Karpas-422 (cell line): ENCODE results near the gene CMPK2. TPM values are rescaled to one million over a fixed set of nuclear protein-coding genes. Genes with fewer than 3 reads are reported as not detected.
"Not testable (repeated sequence)": the region's sequence is repeated elsewhere in the genome, so short reads cannot be mapped to it uniquely, and the experiment has no call there.

Experiments used
- DNase-seq: peaks from one replicate; pipeline ENCODE4 v3.0.0-alpha.2; 2015
- H2AFZ ChIP-seq: fragments of 200-600 bp; sonication (generic); 2 replicates; pipeline ENCODE4 v1.6.1; 2014; ENCODE audit warnings: antibody characterized with exemption, low read length, mixed read lengths
- H3K27ac ChIP-seq: fragments of 200-600 bp; sonication (generic); 2 replicates; pipeline ENCODE4 v1.5.1; 2014; ENCODE audit warnings: mild to moderate bottlenecking, low read length, moderate library complexity
- H3K27me3 ChIP-seq: fragments of 200-600 bp; sonication (generic); 2 replicates; pipeline ENCODE4 v1.6.1; 2014; ENCODE audit warnings: low read length, mixed read lengths
- H3K36me3 ChIP-seq: fragments of 200-600 bp; sonication (generic); 2 replicates; pipeline ENCODE4 v1.6.1; 2014; ENCODE audit warnings: low read length, mixed read lengths; ENCODE audit not compliant: insufficient read depth
- H3K4me1 ChIP-seq: fragments of 200-600 bp; sonication (generic); 2 replicates; pipeline ENCODE4 v1.6.1; 2014; ENCODE audit warnings: mild to moderate bottlenecking, low read length, mixed read lengths
- H3K4me2 ChIP-seq: fragments of 200-600 bp; sonication (generic); 2 replicates; pipeline ENCODE4 v1.6.1; 2014; ENCODE audit warnings: low read length, low read depth, mild to moderate bottlenecking; ENCODE audit not compliant: poor library complexity, severe bottlenecking
- H3K4me3 ChIP-seq: fragments of 200-600 bp; sonication (generic); 2 replicates; pipeline ENCODE4 v1.5.1; 2014; ENCODE audit warnings: mild to moderate bottlenecking, antibody characterized with exemption, low read length, mixed read lengths
- H3K79me2 ChIP-seq: fragments of 200-600 bp; sonication (generic); 2 replicates; pipeline ENCODE4 v1.6.1; 2014; ENCODE audit warnings: mild to moderate bottlenecking, low read length, mixed read lengths
- H3K9ac ChIP-seq: fragments of 200-600 bp; sonication (generic); 2 replicates; pipeline ENCODE4 v1.6.0; 2014; ENCODE audit warnings: low read length
- H3K9me2 ChIP-seq: fragments of 200-600 bp; sonication (generic), shearing (Covaris generic); replicated peaks from 2 replicates; pipeline ENCODE4 v1.6.0; 2014; ENCODE audit warnings: mild to moderate bottlenecking, low read length, moderate library complexity; ENCODE audit not compliant: insufficient read depth
- H3K9me3 ChIP-seq: fragments of 300-700, 200-600 bp; sonication (generic); 2 replicates; pipeline ENCODE4 v1.6.1; 2014; ENCODE audit warnings: low read length, mixed read lengths
- H4K20me1 ChIP-seq: fragments of 200-600 bp; sonication (generic); 2 replicates; pipeline ENCODE4 v1.6.1; 2014; ENCODE audit warnings: mild to moderate bottlenecking, antibody characterized with exemption, low read length, low read depth; ENCODE audit not compliant: insufficient read depth
- total RNA-seq: library from RNA; depleted of rRNA; stranded (reverse); fragments of >200 nt; shearing (Covaris generic); gene quantifications from 2 replicates; pipeline ENCODE4 v1.2.3, GENCODE V29; 2014; ENCODE audit warnings: low replicate concordance

The CMPK2 gene
- total RNA-seq, 1 experiment from 2014 or later = 18.8 TPM

GRCh38 chr2:6860296-6860695 lies 5.4 kb downstream of the CMPK2 start:
- H3K4me2 ChIP-seq = no peak overlapping the region
- H3K9me2 ChIP-seq = no peaks in the 10 kb centered on the region
- no peak overlapping the region for H3K9ac ChIP-seq
- H3K4me1 ChIP-seq = peaks cover 13% of the 10 kb centered on the region
- no peaks in the 10 kb centered on the region for H3K27me3 ChIP-seq
- no peak overlapping the region for H3K27ac ChIP-seq
- DNase-seq = no peak
- no peak overlapping the region for H3K4me3 ChIP-seq
- H3K79me2 ChIP-seq = peaks cover 7% of the 10 kb centered on the region; the same call in 1 of the 2 replicates
- no peak overlapping the region for H2AFZ ChIP-seq
- H3K9me3 ChIP-seq = no peaks in the 10 kb centered on the region
- no peaks in the 10 kb centered on the region for H4K20me1 ChIP-seq
- H3K36me3 ChIP-seq = peaks cover 30% of the 10 kb centered on the region

- H3K9ac ChIP-seq, H3K4me1 ChIP-seq, H3K79me2 ChIP-seq, H3K27me3 ChIP-seq, H3K27ac ChIP-seq, H3K9me2 ChIP-seq, H4K20me1 ChIP-seq, H3K9me3 ChIP-seq, DNase-seq, H3K4me3 ChIP-seq, H3K4me2 ChIP-seq, H2AFZ ChIP-seq: not testable (repeated sequence)
- peaks cover 30% of the 10 kb centered on the region for H3K36me3 ChIP-seq
These were observed 7.2 kb downstream of the CMPK2 start for GRCh38 chr2:6858466-6859027.

- Histone ChIP-seq H3K4me1 (no peaks in the 10 kb centered on the region), H3K36me3 (peaks cover 27% of the 10 kb centered on the region), H3K9ac (no peak overlapping the region), H3K4me2 (no peak overlapping the region), H3K9me3 (no peaks in the 10 kb centered on the region), H3K27ac (no peak overlapping the region), H2AFZ (no peak overlapping the region), H3K79me2 (no peaks in the 10 kb centered on the region), H3K27me3 (no peaks in the 10 kb centered on the region), H3K4me3 (no peak overlapping the region), H4K20me1 (no peaks in the 10 kb centered on the region), H3K9me2 (no peaks in the 10 kb centered on the region)
- no peak for DNase-seq
These were observed 9.2 kb downstream of the CMPK2 start for GRCh38 chr2:6856548-6856920.

- H3K27ac ChIP-seq = no peak overlapping the region
- no peaks in the 10 kb centered on the region for H3K4me1 ChIP-seq
- no peak for DNase-seq
- H3K4me2 ChIP-seq = no peak overlapping the region
- no peaks in the 10 kb centered on the region for H3K9me2 ChIP-seq
- no peaks in the 10 kb centered on the region for H3K9me3 ChIP-seq
- no peaks in the 10 kb centered on the region for H4K20me1 ChIP-seq
- H3K79me2 ChIP-seq = no peaks in the 10 kb centered on the region
- peaks cover 28% of the 10 kb centered on the region for H3K36me3 ChIP-seq
- no peak overlapping the region for H2AFZ ChIP-seq
- H3K9ac ChIP-seq = no peak overlapping the region
- no peak overlapping the region for H3K4me3 ChIP-seq
- H3K27me3 ChIP-seq = no peaks in the 10 kb centered on the region
These were observed 9.7 kb downstream of the CMPK2 start for GRCh38 chr2:6855860-6856547.

GRCh38 chr2:6854416-6854815 lies 11.3 kb downstream of the CMPK2 start:
- H3K79me2 ChIP-seq = no peaks in the 10 kb centered on the region
- no peaks in the 10 kb centered on the region for H3K27me3 ChIP-seq
- no peaks in the 10 kb centered on the region for H4K20me1 ChIP-seq

GRCh38 chr2:6852195-6852594 lies 13.5 kb downstream of the CMPK2 start:
- no peaks in the 10 kb centered on the region for H3K4me1 ChIP-seq
- H3K4me3 ChIP-seq = no peak overlapping the region
- H3K27me3 ChIP-seq = no peaks in the 10 kb centered on the region
- no peak overlapping the region for H3K9ac ChIP-seq
- no peak overlapping the region for H3K27ac ChIP-seq
- H3K9me2 ChIP-seq = no peaks in the 10 kb centered on the region
- no peak for DNase-seq
- no peaks in the 10 kb centered on the region for H3K79me2 ChIP-seq
- no peaks in the 10 kb centered on the region for H4K20me1 ChIP-seq
- no peak overlapping the region for H3K4me2 ChIP-seq
- peaks cover 32% of the 10 kb centered on the region for H3K36me3 ChIP-seq
- H3K9me3 ChIP-seq = peaks cover 2% of the 10 kb centered on the region; the same call in 1 of the 2 replicates
- H2AFZ ChIP-seq = no peak overlapping the region

More at GRCh38 chr2:6854416-6854815, 11.3 kb downstream of the CMPK2 start:
- Histone ChIP-seq H2AFZ (no peak overlapping the region), H3K9me2 (no peaks in the 10 kb centered on the region), H3K4me3 (no peak overlapping the region), H3K4me2 (no peak overlapping the region), H3K9me3 (no peaks in the 10 kb centered on the region; the same call in 1 of the 2 replicates), H3K27ac (no peak overlapping the region), H3K4me1 (no peaks in the 10 kb centered on the region), H3K9ac (no peak overlapping the region), H3K36me3 (peaks cover 30% of the 10 kb centered on the region)
- no peak for DNase-seq

- Histone ChIP-seq H4K20me1 (no peaks in the 10 kb centered on the region), H3K27me3 (no peaks in the 10 kb centered on the region), H3K36me3 (peaks cover 37% of the 10 kb centered on the region), H3K9me3 (peaks cover 29% of the 10 kb centered on the region), H2AFZ (no peak overlapping the region), H3K27ac (no peak overlapping the region), H3K9me2 (no peaks in the 10 kb centered on the region), H3K4me1 (no peaks in the 10 kb centered on the region), H3K4me3 (no peak overlapping the region), H3K79me2 (no peaks in the 10 kb centered on the region), H3K4me2 (no peak overlapping the region), H3K9ac (no peak overlapping the region)
- no peak for DNase-seq
These were observed 18.6 kb downstream of the CMPK2 start for GRCh38 chr2:6846967-6847681.

GRCh38 chr2:6846540-6846939 lies 19.2 kb downstream of the CMPK2 start:
- Histone ChIP-seq H3K9me2 (no peaks in the 10 kb centered on the region), H2AFZ (no peak overlapping the region), H3K4me3 (no peak overlapping the region), H3K4me1 (no peaks in the 10 kb centered on the region), H3K27ac (no peak overlapping the region), H3K27me3 (no peaks in the 10 kb centered on the region), H3K79me2 (no peaks in the 10 kb centered on the region), H3K9ac (no peak overlapping the region), H4K20me1 (no peaks in the 10 kb centered on the region), H3K36me3 (peaks cover 37% of the 10 kb centered on the region), H3K4me2 (no peak overlapping the region), H3K9me3 (peaks cover 29% of the 10 kb centered on the region)
- DNase-seq = no peak
